KMS-11 (cell line): ENCODE data around the gene RBMS3.

ENCODE experiments used
- H2AFZ ChIP-seq: fragments of 200-600 bp; sonication (generic); 2 replicates; pipeline ENCODE4 v1.6.1; 2016; ENCODE audit warnings: antibody characterized with exemption, mixed run types, low read depth
- H3K27ac ChIP-seq: fragments of 200-600 bp; sonication (generic); 2 replicates; pipeline ENCODE4 v1.6.1; 2016; ENCODE audit warnings: mild to moderate bottlenecking, mixed run types
- H3K27me3 ChIP-seq: fragments of 200-600 bp; sonication (generic); 2 replicates; pipeline ENCODE4 v1.6.1; 2017; ENCODE audit warnings: mild to moderate bottlenecking, low read depth, mixed run types, moderate library complexity; ENCODE audit not compliant: insufficient read depth
- H3K36me3 ChIP-seq: fragments of 200-600 bp; sonication (generic); 2 replicates; pipeline ENCODE4 v1.6.1; 2017; ENCODE audit warnings: mild to moderate bottlenecking, mixed run types; ENCODE audit not compliant: insufficient read depth
- H3K4me1 ChIP-seq: fragments of 200-600 bp; sonication (generic); 2 replicates; pipeline ENCODE4 v1.6.1; 2016; ENCODE audit warnings: mild to moderate bottlenecking, low read depth, mixed run types; ENCODE audit not compliant: poor library complexity, severe bottlenecking
- H3K4me2 ChIP-seq: fragments of 200-600 bp; sonication (generic); 2 replicates; pipeline ENCODE4 v1.7.0; 2016; ENCODE audit warnings: mild to moderate bottlenecking, mixed run types
- H3K4me3 ChIP-seq: fragments of 200-600 bp; sonication (generic); IDR thresholded peaks from 2 replicates; pipeline ENCODE4 v1.6.1; 2017; ENCODE audit warnings: low read depth, low read length, mixed read lengths; ENCODE audit not compliant: insufficient read depth
- H3K79me2 ChIP-seq: fragments of 200-600 bp; sonication (generic); 2 replicates; pipeline ENCODE4 v1.6.1; 2016; ENCODE audit warnings: low read depth, mixed run types; ENCODE audit not compliant: insufficient read depth
- H3K9ac ChIP-seq: fragments of 200-600 bp; sonication (generic); 2 replicates; pipeline ENCODE4 v1.6.1; 2016; ENCODE audit warnings: mild to moderate bottlenecking, mixed run types
- H4K20me1 ChIP-seq: fragments of 200-600 bp; sonication (generic); 2 replicates; pipeline ENCODE4 v1.6.1; 2016; ENCODE audit warnings: mild to moderate bottlenecking, mixed run types; ENCODE audit not compliant: insufficient read depth
- TF ChIP-seq, protein P1 (sequence below): fragments of 200-600 bp; sonication (generic); conservative IDR thresholded peaks from 2 replicates; pipeline ENCODE4 v1.6.1; 2017; ENCODE audit warnings: low read depth, mild to moderate bottlenecking, antibody characterized with exemption, low read length, moderate library complexity, mixed read lengths

Gene RBMS3

GRCh38 chr3:29525254-29525881, 244.5 kb downstream of the RBMS3 start:
- TF ChIP-seq, protein P1, sequence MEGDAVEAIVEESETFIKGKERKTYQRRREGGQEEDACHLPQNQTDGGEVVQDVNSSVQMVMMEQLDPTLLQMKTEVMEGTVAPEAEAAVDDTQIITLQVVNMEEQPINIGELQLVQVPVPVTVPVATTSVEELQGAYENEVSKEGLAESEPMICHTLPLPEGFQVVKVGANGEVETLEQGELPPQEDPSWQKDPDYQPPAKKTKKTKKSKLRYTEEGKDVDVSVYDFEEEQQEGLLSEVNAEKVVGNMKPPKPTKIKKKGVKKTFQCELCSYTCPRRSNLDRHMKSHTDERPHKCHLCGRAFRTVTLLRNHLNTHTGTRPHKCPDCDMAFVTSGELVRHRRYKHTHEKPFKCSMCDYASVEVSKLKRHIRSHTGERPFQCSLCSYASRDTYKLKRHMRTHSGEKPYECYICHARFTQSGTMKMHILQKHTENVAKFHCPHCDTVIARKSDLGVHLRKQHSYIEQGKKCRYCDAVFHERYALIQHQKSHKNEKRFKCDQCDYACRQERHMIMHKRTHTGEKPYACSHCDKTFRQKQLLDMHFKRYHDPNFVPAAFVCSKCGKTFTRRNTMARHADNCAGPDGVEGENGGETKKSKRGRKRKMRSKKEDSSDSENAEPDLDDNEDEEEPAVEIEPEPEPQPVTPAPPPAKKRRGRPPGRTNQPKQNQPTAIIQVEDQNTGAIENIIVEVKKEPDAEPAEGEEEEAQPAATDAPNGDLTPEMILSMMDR, result no peak
- H3K4me2 ChIP-seq, result no peak overlapping the region
- H3K27ac ChIP-seq, result no peak overlapping the region
- no peaks in the 10 kb centered on the region for H3K4me1 ChIP-seq
- H3K4me3 ChIP-seq, result no peak overlapping the region
- H3K9ac ChIP-seq, result no peak overlapping the region
- H3K79me2 ChIP-seq, result no peaks in the 10 kb centered on the region
- H4K20me1 ChIP-seq, result no peaks in the 10 kb centered on the region
- H3K36me3 ChIP-seq, result no peaks in the 10 kb centered on the region
- no peak overlapping the region for H2AFZ ChIP-seq
- no peaks in the 10 kb centered on the region for H3K27me3 ChIP-seq

DNA sequence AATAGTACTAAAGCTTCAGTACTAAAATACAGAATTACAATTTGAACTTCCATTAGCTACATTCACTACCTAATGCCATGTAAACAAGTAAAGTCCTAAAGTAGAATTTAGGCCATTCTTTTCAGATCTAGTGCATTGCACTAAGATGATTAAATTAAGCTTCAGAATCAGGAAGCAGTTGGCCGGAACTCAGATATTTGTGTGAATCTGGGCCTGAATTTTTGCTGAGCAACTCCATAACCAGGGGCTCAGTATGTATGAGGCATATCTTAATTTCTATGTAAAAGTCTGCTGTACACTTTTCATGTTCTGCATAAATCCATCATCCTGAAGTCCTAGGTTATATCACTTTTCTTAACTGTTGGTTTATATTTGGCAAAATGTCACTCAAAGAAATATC, 246.4 kb downstream of the RBMS3 start:
- H3K27ac ChIP-seq, result no peak overlapping the region
- no peak overlapping the region for H2AFZ ChIP-seq
- no peaks in the 10 kb centered on the region for H3K36me3 ChIP-seq
- H3K4me1 ChIP-seq, result no peaks in the 10 kb centered on the region
- H3K4me2 ChIP-seq, result no peak overlapping the region
- no peaks in the 10 kb centered on the region for H3K79me2 ChIP-seq
- TF ChIP-seq, protein P1, result no peak
- H3K4me3 ChIP-seq, result no peak overlapping the region
- H3K9ac ChIP-seq, result no peak overlapping the region
- no peaks in the 10 kb centered on the region for H3K27me3 ChIP-seq
- H4K20me1 ChIP-seq, result no peaks in the 10 kb centered on the region

GRCh38 chr3:29531644-29532043, 250.8 kb downstream of the RBMS3 start:
- Histone ChIP-seq H3K79me2 (no peaks in the 10 kb centered on the region), H2AFZ (no peak overlapping the region), H3K4me1 (no peaks in the 10 kb centered on the region), H3K4me3 (no peak overlapping the region), H4K20me1 (no peaks in the 10 kb centered on the region), H3K36me3 (no peaks in the 10 kb centered on the region), H3K27me3 (no peaks in the 10 kb centered on the region), H3K27ac (no peak overlapping the region), H3K4me2 (no peak overlapping the region), H3K9ac (no peak overlapping the region)
- TF ChIP-seq, protein P1, result no peak

- TF ChIP-seq, protein P1, result no peak
Measured at GRCh38 chr3:29532473-29532872, 251.6 kb downstream of the RBMS3 start.

More at GRCh38 chr3:29532473-29532872, 251.6 kb downstream of the RBMS3 start:
- H3K4me1 ChIP-seq, result no peaks in the 10 kb centered on the region
- H3K4me3 ChIP-seq, result no peak overlapping the region
- H3K27ac ChIP-seq, result no peak overlapping the region
- H3K4me2 ChIP-seq, result no peak overlapping the region
- no peaks in the 10 kb centered on the region for H4K20me1 ChIP-seq
- no peak overlapping the region for H2AFZ ChIP-seq
- no peaks in the 10 kb centered on the region for H3K36me3 ChIP-seq
- no peak overlapping the region for H3K9ac ChIP-seq
- no peaks in the 10 kb centered on the region for H3K79me2 ChIP-seq
- no peaks in the 10 kb centered on the region for H3K27me3 ChIP-seq
